Liver (tissue), 3 donors: ENCODE measurements around the gene CRYGC.

Experiments used
- ATF3 ChIP-seq: IDR thresholded peaks from 2 replicates; pipeline ENCODE4 v1.6.1; 2016; ENCODE audit warnings: antibody characterized with exemption
- JUND ChIP-seq, 2 donors: IDR thresholded peaks; 2 replicates each; pipeline ENCODE4 v1.6.1; 2016; ENCODE audit warnings: antibody characterized with exemption in 2 of 2
- SP1 ChIP-seq: IDR thresholded peaks from 2 replicates; pipeline ENCODE4 v1.6.1; 2018; ENCODE audit warnings: antibody characterized with exemption, mild to moderate bottlenecking
- TF ChIP-seq, protein P1 (sequence below): fragments of 150-350 bp; IDR thresholded peaks from 2 replicates; pipeline ENCODE4 v1.5.1; 2017; ENCODE audit warnings: improper control_type of control experiment, low read depth, low read length; ENCODE audit not compliant: missing input control
- TF ChIP-seq, protein P2 (sequence below): IDR thresholded peaks from 2 replicates; pipeline ENCODE4 v1.6.1; 2016; ENCODE audit warnings: antibody characterized with exemption
- TF ChIP-seq, protein P3 (sequence below): IDR thresholded peaks from 2 replicates; pipeline ENCODE4 v1.6.1; 2016; ENCODE audit warnings: antibody characterized with exemption, mild to moderate bottlenecking
- donor health status: healthy.
- donor health status: healthy.

GRCh38 chr2:208142240-208142924 is 12.8 kb upstream of the CRYGC start:
- TF ChIP-seq, protein P1, sequence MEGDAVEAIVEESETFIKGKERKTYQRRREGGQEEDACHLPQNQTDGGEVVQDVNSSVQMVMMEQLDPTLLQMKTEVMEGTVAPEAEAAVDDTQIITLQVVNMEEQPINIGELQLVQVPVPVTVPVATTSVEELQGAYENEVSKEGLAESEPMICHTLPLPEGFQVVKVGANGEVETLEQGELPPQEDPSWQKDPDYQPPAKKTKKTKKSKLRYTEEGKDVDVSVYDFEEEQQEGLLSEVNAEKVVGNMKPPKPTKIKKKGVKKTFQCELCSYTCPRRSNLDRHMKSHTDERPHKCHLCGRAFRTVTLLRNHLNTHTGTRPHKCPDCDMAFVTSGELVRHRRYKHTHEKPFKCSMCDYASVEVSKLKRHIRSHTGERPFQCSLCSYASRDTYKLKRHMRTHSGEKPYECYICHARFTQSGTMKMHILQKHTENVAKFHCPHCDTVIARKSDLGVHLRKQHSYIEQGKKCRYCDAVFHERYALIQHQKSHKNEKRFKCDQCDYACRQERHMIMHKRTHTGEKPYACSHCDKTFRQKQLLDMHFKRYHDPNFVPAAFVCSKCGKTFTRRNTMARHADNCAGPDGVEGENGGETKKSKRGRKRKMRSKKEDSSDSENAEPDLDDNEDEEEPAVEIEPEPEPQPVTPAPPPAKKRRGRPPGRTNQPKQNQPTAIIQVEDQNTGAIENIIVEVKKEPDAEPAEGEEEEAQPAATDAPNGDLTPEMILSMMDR: no peak
- TF ChIP-seq ATF3 (no peak), SP1 (no peak), JUND (IDR thresholded peaks at IDR 0.05) (no peak)
- TF ChIP-seq, protein P2, sequence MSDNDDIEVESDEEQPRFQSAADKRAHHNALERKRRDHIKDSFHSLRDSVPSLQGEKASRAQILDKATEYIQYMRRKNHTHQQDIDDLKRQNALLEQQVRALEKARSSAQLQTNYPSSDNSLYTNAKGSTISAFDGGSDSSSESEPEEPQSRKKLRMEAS: no peak
- TF ChIP-seq, protein P3, sequence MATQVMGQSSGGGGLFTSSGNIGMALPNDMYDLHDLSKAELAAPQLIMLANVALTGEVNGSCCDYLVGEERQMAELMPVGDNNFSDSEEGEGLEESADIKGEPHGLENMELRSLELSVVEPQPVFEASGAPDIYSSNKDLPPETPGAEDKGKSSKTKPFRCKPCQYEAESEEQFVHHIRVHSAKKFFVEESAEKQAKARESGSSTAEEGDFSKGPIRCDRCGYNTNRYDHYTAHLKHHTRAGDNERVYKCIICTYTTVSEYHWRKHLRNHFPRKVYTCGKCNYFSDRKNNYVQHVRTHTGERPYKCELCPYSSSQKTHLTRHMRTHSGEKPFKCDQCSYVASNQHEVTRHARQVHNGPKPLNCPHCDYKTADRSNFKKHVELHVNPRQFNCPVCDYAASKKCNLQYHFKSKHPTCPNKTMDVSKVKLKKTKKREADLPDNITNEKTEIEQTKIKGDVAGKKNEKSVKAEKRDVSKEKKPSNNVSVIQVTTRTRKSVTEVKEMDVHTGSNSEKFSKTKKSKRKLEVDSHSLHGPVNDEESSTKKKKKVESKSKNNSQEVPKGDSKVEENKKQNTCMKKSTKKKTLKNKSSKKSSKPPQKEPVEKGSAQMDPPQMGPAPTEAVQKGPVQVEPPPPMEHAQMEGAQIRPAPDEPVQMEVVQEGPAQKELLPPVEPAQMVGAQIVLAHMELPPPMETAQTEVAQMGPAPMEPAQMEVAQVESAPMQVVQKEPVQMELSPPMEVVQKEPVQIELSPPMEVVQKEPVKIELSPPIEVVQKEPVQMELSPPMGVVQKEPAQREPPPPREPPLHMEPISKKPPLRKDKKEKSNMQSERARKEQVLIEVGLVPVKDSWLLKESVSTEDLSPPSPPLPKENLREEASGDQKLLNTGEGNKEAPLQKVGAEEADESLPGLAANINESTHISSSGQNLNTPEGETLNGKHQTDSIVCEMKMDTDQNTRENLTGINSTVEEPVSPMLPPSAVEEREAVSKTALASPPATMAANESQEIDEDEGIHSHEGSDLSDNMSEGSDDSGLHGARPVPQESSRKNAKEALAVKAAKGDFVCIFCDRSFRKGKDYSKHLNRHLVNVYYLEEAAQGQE: no peak
